Upper lobe of right lung (tissue), 1 donor: ENCODE results near the gene RUSC1. TPM values are rescaled to one million over a fixed set of nuclear protein-coding genes. Genes with fewer than 3 reads are reported as not detected.

ENCODE experiments used
- ATAC-seq: fragments of 200-7000 bp; cut with Tn5 transposase; one replicate; pipeline ENCODE4 v1.9.1; 2020; ENCODE audit warnings: mild to moderate bottlenecking, moderate library complexity
- DNase-seq: peaks from one replicate; pipeline ENCODE4 v3.0.0-alpha.2; 2020
- H3K27ac ChIP-seq: fragments of 200-600 bp; one replicate; pipeline ENCODE4 v1.8.0; 2022
- H3K27me3 ChIP-seq: fragments of 200-600 bp; one replicate; pipeline ENCODE4 v1.8.0; 2022; ENCODE audit warnings: mild to moderate bottlenecking
- H3K36me3 ChIP-seq: fragments of 200-600 bp; one replicate; pipeline ENCODE4 v1.8.0; 2022
- H3K4me1 ChIP-seq: fragments of 200-600 bp; one replicate; pipeline ENCODE4 v1.8.0; 2022
- H3K4me3 ChIP-seq: fragments of 200-600 bp; one replicate; pipeline ENCODE4 v1.8.0; 2022; ENCODE audit warnings: mild to moderate bottlenecking
- H3K9me3 ChIP-seq: fragments of 200-600 bp; one replicate; pipeline ENCODE4 v1.8.0; 2022
- intact Hi-C: fragments of 100-400 bp; cut with DNase I; formaldehyde crosslinking; loops from one replicate; pipeline ENCODE4 v1.11.0; 2022
- microRNA-seq: library from miRNA; unstranded; fragments of <30 nt; microRNA quantifications from one replicate; pipeline ENCODE4 v1.2.0, GENCODE V29; 2020; ENCODE audit warnings: borderline microRNAs expressed
- total RNA-seq: library from RNA; stranded (reverse); fragmentation: NEBNext Ultra II Directional; extraction: Animal tissue kit (Norgen Biotek cat#: 25700); gene quantifications from one replicate; pipeline ENCODE4 v1.2.1, GENCODE V29; 2021
- TF ChIP-seq, protein P1 (sequence below): fragments of 200-600 bp; IDR thresholded peaks from one replicate; pipeline ENCODE4 v1.8.0; 2022; ENCODE audit warnings: antibody characterized with exemption
- donor health status: DM: no; HTN: yes; CAD: no; lungs with severe emphysema.

RUSC1 gene
- total RNA-seq, 1 donor from 2014 or later = 27.0 TPM

GRCh38 chr1:155379631-155380090, 59.0 kb downstream of the RUSC1 start:
- H3K36me3 ChIP-seq = peaks cover 47% of the 10 kb centered on the region
- intact Hi-C loops = no loop called here
- ATAC-seq (peak; percentile 65), DNase-seq (no peak)
- H3K4me3 ChIP-seq = no peak overlapping the region
- H3K9me3 ChIP-seq = no peaks in the 10 kb centered on the region
- H3K27me3 ChIP-seq = no peaks in the 10 kb centered on the region
- TF ChIP-seq, protein P1, sequence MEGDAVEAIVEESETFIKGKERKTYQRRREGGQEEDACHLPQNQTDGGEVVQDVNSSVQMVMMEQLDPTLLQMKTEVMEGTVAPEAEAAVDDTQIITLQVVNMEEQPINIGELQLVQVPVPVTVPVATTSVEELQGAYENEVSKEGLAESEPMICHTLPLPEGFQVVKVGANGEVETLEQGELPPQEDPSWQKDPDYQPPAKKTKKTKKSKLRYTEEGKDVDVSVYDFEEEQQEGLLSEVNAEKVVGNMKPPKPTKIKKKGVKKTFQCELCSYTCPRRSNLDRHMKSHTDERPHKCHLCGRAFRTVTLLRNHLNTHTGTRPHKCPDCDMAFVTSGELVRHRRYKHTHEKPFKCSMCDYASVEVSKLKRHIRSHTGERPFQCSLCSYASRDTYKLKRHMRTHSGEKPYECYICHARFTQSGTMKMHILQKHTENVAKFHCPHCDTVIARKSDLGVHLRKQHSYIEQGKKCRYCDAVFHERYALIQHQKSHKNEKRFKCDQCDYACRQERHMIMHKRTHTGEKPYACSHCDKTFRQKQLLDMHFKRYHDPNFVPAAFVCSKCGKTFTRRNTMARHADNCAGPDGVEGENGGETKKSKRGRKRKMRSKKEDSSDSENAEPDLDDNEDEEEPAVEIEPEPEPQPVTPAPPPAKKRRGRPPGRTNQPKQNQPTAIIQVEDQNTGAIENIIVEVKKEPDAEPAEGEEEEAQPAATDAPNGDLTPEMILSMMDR = no peak
- H3K27ac ChIP-seq = peak overlapping the region; percentile 20
- H3K4me1 ChIP-seq = peaks cover 6% of the 10 kb centered on the region

Small RNAs within 50 kb of the gene (microRNA-seq; reads per million reads assigned to microRNA genes)
- not detected for gene MIR555

Other genes with a start within 250 kb of the RUSC1 start
- gene EFNA3, start 242.1 kb upstream of the RUSC1 start, total RNA-seq = 1.0 TPM
- 178 TPM for gene EFNA1, start 193.0 kb upstream of the RUSC1 start, total RNA-seq
- 44.7 TPM for gene SLC50A1, start 185.0 kb upstream of the RUSC1 start, total RNA-seq
- 71.1 TPM for gene DPM3, start 180.4 kb upstream of the RUSC1 start, total RNA-seq
- gene KRTCAP2, start 147.6 kb upstream of the RUSC1 start, total RNA-seq = 130 TPM
- 0.43 TPM for gene TRIM46, start 147.0 kb upstream of the RUSC1 start, total RNA-seq
- gene THBS3, start 113.0 kb upstream of the RUSC1 start, total RNA-seq = 24.9 TPM
- gene MTX1, start 112.2 kb upstream of the RUSC1 start, total RNA-seq = 28.4 TPM
- 27.8 TPM for gene ENTREP3, start 65.4 kb upstream of the RUSC1 start, total RNA-seq
- gene SCAMP3, start 58.5 kb upstream of the RUSC1 start, total RNA-seq = 70.9 TPM
- 51.2 TPM for gene CLK2, start 47.4 kb upstream of the RUSC1 start, total RNA-seq
- 2.6 TPM for gene HCN3, start 43.4 kb upstream of the RUSC1 start, total RNA-seq
- not detected for gene PKLR, start 19.5 kb upstream of the RUSC1 start, total RNA-seq
- gene FDPS, start 12.0 kb upstream of the RUSC1 start, total RNA-seq = 225 TPM
- 56.6 TPM for gene ASH1L, start 241.9 kb downstream of the RUSC1 start, total RNA-seq